Stimulated activated CD4-positive, alpha-beta T cell treated with anti-CD3 and anti-CD28 coated beads, Interleukin-1b, Interleukin-23, amount 100 ng/mL, for 4 hours (primary cell): ENCODE results near the gene MLX.
A peak's percentile ranks its signal among the peaks of the same experiment; 100 is the strongest.
"Not testable (repeated sequence)": the region's sequence is repeated elsewhere in the genome, so short reads cannot be mapped to it uniquely, and the experiment has no call there.

Source experiments
- DNase-seq, 2 donors: peaks; one replicate each; pipeline ENCODE4 v3.0.0-alpha.2; 2020; ENCODE audit warnings: low read depth in 2 of 2

Gene MLX

GRCh38 chr17:42555122-42555622 lies 11.7 kb upstream of the MLX start:
- DNase-seq, result no peak

GRCh38 chr17:42555961-42556617 lies 10.8 kb upstream of the MLX start:
- not testable (repeated sequence) for DNase-seq

GRCh38 chr17:42559075-42559474 lies 7.8 kb upstream of the MLX start:
- DNase-seq, result no peak

- DNase-seq, result no peak
Measured at GRCh38 chr17:42560246-42560645, 6.7 kb upstream of the MLX start.

GRCh38 chr17:42561897-42562387 lies 5.0 kb upstream of the MLX start, which contains the start of gene COASY:
TSS of gene COASY (plus strand) at chr17:42562148. CDS start at chr17:42562623, 475 bp downstream.
- DNase-seq, result peak; percentile 86 to 91

- DNase-seq, result no peak
Measured at GRCh38 chr17:42562388-42563142, 4.3 kb upstream of the MLX start.

- DNase-seq, result no peak
Measured at GRCh38 chr17:42563143-42563509, 3.8 kb upstream of the MLX start.

- DNase-seq, result no peak
Measured at GRCh38 chr17:42563543-42563942, 3.4 kb upstream of the MLX start.

- no peak for DNase-seq
Measured at GRCh38 chr17:42563950-42564349, 3.0 kb upstream of the MLX start.

GRCh38 chr17:42564815-42565522 lies 1.9 kb upstream of the MLX start:
- no peak for DNase-seq

GRCh38 chr17:42565523-42566214 lies 1.2 kb upstream of the MLX start:
- no peak for DNase-seq

- no peak for DNase-seq
Measured at GRCh38 chr17:42566215-42566882, 551 bp upstream of the MLX start.

- DNase-seq, result no peak
Measured at GRCh38 chr17:42568341-42569111, 1.6 kb downstream of the MLX start.

- DNase-seq, result no peak
Measured at GRCh38 chr17:42571435-42572225, 4.7 kb downstream of the MLX start.

GRCh38 chr17:42573095-42573494 lies 6.2 kb downstream of the MLX start:
- DNase-seq, result no peak

GRCh38 chr17:42574463-42574862 lies 7.6 kb downstream of the MLX start:
- DNase-seq, result no peak

- no peak for DNase-seq
Measured at GRCh38 chr17:42577140-42577531, 10.2 kb downstream of the MLX start.

GRCh38 chr17:42577532-42578281 lies 10.8 kb downstream of the MLX start, which contains the start of gene PSMC3IP:
TSS of gene PSMC3IP (minus strand) at chr17:42577729. CDS start at chr17:42577686, 43 bp downstream.
- DNase-seq, result peak; percentile 82 to 92
